Activated CD4-positive, alpha-beta T cell treated with anti-CD3 and anti-CD28 coated beads, Interleukin-2, amount 50 U/mL, for 24 hours (primary cell): ENCODE measurements around the gene EXD1.
"Not testable (repeated sequence)": the region's sequence is repeated elsewhere in the genome, so short reads cannot be mapped to it uniquely, and the experiment has no call there.

Experiments
- DNase-seq, 2 donors: peaks; one replicate each; pipeline ENCODE4 v3.0.0-alpha.2; 2020; ENCODE audit warnings: low read depth in 1 of 2, low spot score in 1 of 2

EXD1 gene

DNA sequence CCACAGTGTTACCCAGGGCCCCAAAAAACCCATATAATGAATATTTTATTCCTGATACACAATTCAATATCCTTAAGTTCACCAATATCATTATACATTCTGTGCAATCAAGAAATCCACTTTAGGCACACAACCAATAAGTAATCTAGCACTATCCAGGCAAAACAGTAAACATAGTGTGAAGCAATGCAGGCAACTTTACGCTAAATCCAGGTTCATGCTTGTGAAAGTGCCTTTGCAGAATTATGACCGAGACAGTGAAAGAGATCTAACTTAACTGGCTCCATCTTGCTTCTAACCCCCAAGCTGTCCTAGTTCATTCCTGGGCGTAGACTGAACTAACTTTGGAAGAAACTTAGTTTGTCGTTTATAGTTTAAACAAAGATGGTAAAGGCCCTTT lies 80.3 kb downstream of the EXD1 start:
- no peak for DNase-seq

DNA sequence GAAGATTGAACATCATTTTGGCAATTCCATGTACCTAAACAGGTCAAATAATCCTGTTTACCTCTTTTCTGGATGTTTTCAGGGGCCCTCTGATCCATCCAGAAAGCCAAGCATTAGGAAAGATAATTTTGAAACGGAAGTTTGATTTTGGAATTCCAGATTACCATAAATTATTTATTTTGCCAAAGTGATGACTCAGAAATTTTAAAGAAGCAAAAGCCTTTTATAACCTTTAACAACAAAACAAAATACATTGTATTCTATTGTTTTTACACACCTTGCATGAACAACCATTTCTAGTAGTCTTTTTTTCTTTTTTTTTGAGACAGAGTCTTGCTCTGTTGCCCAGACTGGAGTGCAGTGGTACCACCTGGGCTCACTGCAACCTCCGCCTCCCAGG lies 82.5 kb downstream of the EXD1 start:
- no peak for DNase-seq

GRCh38 chr15:41139619-41140018 lies 90.9 kb downstream of the EXD1 start:
- DNase-seq, result no peak

GRCh38 chr15:41139112-41139511 lies 91.4 kb downstream of the EXD1 start:
- DNase-seq, result not testable (repeated sequence)

GRCh38 chr15:41135580-41135979 lies 95.0 kb downstream of the EXD1 start:
- DNase-seq, result not testable (repeated sequence)

- no peak for DNase-seq
Measured at GRCh38 chr15:41133454-41133853, 97.1 kb downstream of the EXD1 start.
